ENCODE measurements around the gene PTCHD4.

Gene PTCHD4

GRCh38 chr6:48067148-48067712 lies 43.8 kb downstream of the PTCHD4 start:
- Histone ChIP-seq H3K27ac (no peak overlapping the region), H3K4me3 (no peak overlapping the region)

GRCh38 chr6:48061265-48061990 lies 49.6 kb downstream of the PTCHD4 start:
- no peak overlapping the region for H3K27ac ChIP-seq
- H3K4me3 ChIP-seq: no peak overlapping the region

Measured in skin epidermis (tissue), 12 donors.